GM23248 (cell line): ENCODE measurements around the gene GRID2. TPM values are rescaled to one million over a fixed set of nuclear protein-coding genes. Genes with fewer than 3 reads are reported as not detected.

Experiments
- DNase-seq: peaks from one replicate; pipeline ENCODE4 v3.0.0-alpha.2; 2015
- H2AFZ ChIP-seq: fragments of 200-600 bp; sonication (generic); 2 replicates; pipeline ENCODE4 v1.6.1; 2016; ENCODE audit warnings: antibody characterized with exemption
- H3F3A ChIP-seq: fragments of 200-600 bp; sonication (generic); 2 replicates; pipeline ENCODE4 v1.6.1; 2016; ENCODE audit warnings: mild to moderate bottlenecking, antibody characterized with exemption, mixed run types; ENCODE audit not compliant: insufficient read depth
- H3K27ac ChIP-seq: fragments of 200-600 bp; sonication (generic); 2 replicates; pipeline ENCODE4 v1.5.1; 2016; ENCODE audit warnings: mild to moderate bottlenecking
- H3K27me3 ChIP-seq: fragments of 200-600 bp; sonication (generic); replicated peaks from 2 replicates; pipeline ENCODE4 v1.6.1; 2016; ENCODE audit warnings: mild to moderate bottlenecking; ENCODE audit not compliant: insufficient read depth
- H3K36me3 ChIP-seq: fragments of 200-600 bp; sonication (generic); 2 replicates; pipeline ENCODE4 v1.6.1; 2016; ENCODE audit warnings: low read depth, mild to moderate bottlenecking
- H3K4me1 ChIP-seq: fragments of 200-600 bp; sonication (generic); 2 replicates; pipeline ENCODE4 v1.6.1; 2016; ENCODE audit warnings: mild to moderate bottlenecking; ENCODE audit not compliant: insufficient read depth
- H3K4me2 ChIP-seq: fragments of 200-600 bp; sonication (generic); one replicate; pipeline ENCODE4 v1.6.1; 2016; ENCODE audit warnings: mild to moderate bottlenecking; ENCODE audit not compliant: unreplicated experiment
- H3K4me3 ChIP-seq: fragments of 200-600 bp; sonication (generic); 2 replicates; pipeline ENCODE4 v1.5.1; 2016; ENCODE audit warnings: mild to moderate bottlenecking
- H3K79me2 ChIP-seq: fragments of 200-600 bp; sonication (generic); 2 replicates; pipeline ENCODE4 v1.6.1; 2016; ENCODE audit warnings: mild to moderate bottlenecking; ENCODE audit not compliant: insufficient read depth
- H3K9ac ChIP-seq: fragments of 200-600 bp; sonication (generic); 2 replicates; pipeline ENCODE4 v1.6.1; 2016; ENCODE audit warnings: mild to moderate bottlenecking
- H3K9me2 ChIP-seq: fragments of 200-600 bp; sonication (generic); 2 replicates; pipeline ENCODE4 v1.6.1; 2016; ENCODE audit warnings: mixed run types, mild to moderate bottlenecking, moderate library complexity; ENCODE audit not compliant: insufficient read depth
- H3K9me3 ChIP-seq: fragments of 200-600 bp; sonication (generic); one replicate; pipeline ENCODE4 v1.6.1; 2017; ENCODE audit warnings: low read depth
- H4K20me1 ChIP-seq: fragments of 200-600 bp; sonication (generic); 2 replicates; pipeline ENCODE4 v1.6.0; 2016; ENCODE audit not compliant: insufficient read depth
- EZH2 ChIP-seq: fragments of 200-600 bp; sonication (generic); IDR thresholded peaks from 2 replicates; pipeline ENCODE4 v1.6.1; 2018; ENCODE audit warnings: antibody characterized with exemption, mild to moderate bottlenecking; ENCODE audit not compliant: insufficient read depth, poor library complexity, severe bottlenecking
- EZH2phosphoT487 ChIP-seq: fragments of 200-600 bp; sonication (generic); IDR thresholded peaks from 2 replicates; pipeline ENCODE4 v1.6.1; 2018; ENCODE audit warnings: antibody characterized with exemption, moderate library complexity, mild to moderate bottlenecking, low read depth; ENCODE audit not compliant: insufficient read depth
- WGBS, 2 experiments: methylation state at CpG; one replicate each; pipeline ENCODE4 v1.1.6; 2015 to 2017; ENCODE audit warnings: low lambda C conversion rate in 2 of 2, low coverage in 1 of 2; ENCODE audit errors: missing lambda C conversion rate in 2 of 2; 5-methylcytosine and 5-hydroxymethylcytosine counted together
- in situ Hi-C: fragments of 300-500 bp; cut with MboI; formaldehyde crosslinking; loops from 2 replicates; pipeline ENCODE4 v1.15.0; 2020
- polyA plus RNA-seq: library from polyadenylated mRNA; unstranded; fragments of >200 nt; fragmentation: Nextera tagmentation; extraction: Ambion mirVana; gene quantifications from 2 replicates; pipeline ENCODE4 v1.2.1, GENCODE V29; 2016
- total RNA-seq: library from RNA; depleted of rRNA; stranded (reverse); fragments of >200 nt; shearing (Covaris generic); gene quantifications from 2 replicates; pipeline ENCODE4 v1.2.3, GENCODE V29; 2014

GRID2 gene
- total and polyA plus RNA-seq, 2 experiments from 2014 or later = not detected

GRCh38 chr4:93018243-93018642, 714.5 kb downstream of the GRID2 start:
- DNase-seq = no peak

GRCh38 chr4:93018806-93019205, 715.0 kb downstream of the GRID2 start:
- TF ChIP-seq EZH2 (no peak), EZH2phosphoT487 (no peak)
- no peak overlapping the region for H3K4me2 ChIP-seq
- H3K4me1 ChIP-seq = no peaks in the 10 kb centered on the region
- no peaks in the 10 kb centered on the region for H3K9me3 ChIP-seq
- no peaks in the 10 kb centered on the region for H3K9me2 ChIP-seq
- DNase-seq = no peak
- no peaks in the 10 kb centered on the region for H3K36me3 ChIP-seq
- H3K79me2 ChIP-seq = no peaks in the 10 kb centered on the region
- H3F3A ChIP-seq = no peaks in the 10 kb centered on the region
- no peak overlapping the region for H2AFZ ChIP-seq
- H4K20me1 ChIP-seq = no peaks in the 10 kb centered on the region
- in situ Hi-C loops = no loop called here
- no peak overlapping the region for H3K27ac ChIP-seq
- 0 out of 2 replicates have a peak, but pooled peaks cover 3% of the 10 kb centered on the region for H3K27me3 ChIP-seq
- H3K9ac ChIP-seq = no peak overlapping the region
- no peak overlapping the region for H3K4me3 ChIP-seq

More at GRCh38 chr4:93018243-93018642, 714.5 kb downstream of the GRID2 start:
- Histone ChIP-seq H3K9me2 (no peaks in the 10 kb centered on the region), H3K36me3 (no peaks in the 10 kb centered on the region), H3K27ac (no peak overlapping the region), H2AFZ (no peak overlapping the region), H3F3A (no peaks in the 10 kb centered on the region), H3K9ac (no peak overlapping the region), H3K27me3 (no peaks in the 10 kb centered on the region), H3K9me3 (no peaks in the 10 kb centered on the region), H4K20me1 (no peaks in the 10 kb centered on the region), H3K4me3 (no peak overlapping the region), H3K79me2 (no peaks in the 10 kb centered on the region), H3K4me1 (no peaks in the 10 kb centered on the region), H3K4me2 (no peak overlapping the region)
- TF ChIP-seq EZH2phosphoT487 (no peak), EZH2 (no peak)
- in situ Hi-C loops = no loop called here
- WGBS, 2 experiments = 38% methylated on average over 2 of the region's 2 CpGs

GRCh38 chr4:93029769-93030168, 726.0 kb downstream of the GRID2 start:
- no peaks in the 10 kb centered on the region for H3K4me1 ChIP-seq
- TF ChIP-seq EZH2 (no peak), EZH2phosphoT487 (no peak)
- H4K20me1 ChIP-seq = no peaks in the 10 kb centered on the region
- 24 to 25% methylated on average over 1 of the region's 1 CpG for WGBS, 2 experiments
- H3K27me3 ChIP-seq = no peaks in the 10 kb centered on the region
- no peaks in the 10 kb centered on the region for H3K36me3 ChIP-seq
- no peak overlapping the region for H2AFZ ChIP-seq
- H3K9me3 ChIP-seq = no peaks in the 10 kb centered on the region
- no peak for DNase-seq
- no peak overlapping the region for H3K9ac ChIP-seq
- no peak overlapping the region for H3K27ac ChIP-seq
- H3K4me3 ChIP-seq = no peak overlapping the region
- no peaks in the 10 kb centered on the region for H3K79me2 ChIP-seq
- no peaks in the 10 kb centered on the region for H3F3A ChIP-seq
- H3K9me2 ChIP-seq = no peaks in the 10 kb centered on the region
- in situ Hi-C loops = no loop called here
- H3K4me2 ChIP-seq = no peak overlapping the region

- Histone ChIP-seq H3K27ac (no peak overlapping the region), H2AFZ (no peak overlapping the region), H3F3A (no peaks in the 10 kb centered on the region), H3K9me2 (no peaks in the 10 kb centered on the region), H3K9me3 (no peaks in the 10 kb centered on the region), H3K9ac (no peak overlapping the region), H4K20me1 (no peaks in the 10 kb centered on the region), H3K36me3 (no peaks in the 10 kb centered on the region), H3K4me2 (no peak overlapping the region), H3K27me3 (no peaks in the 10 kb centered on the region), H3K4me3 (no peak overlapping the region), H3K4me1 (no peaks in the 10 kb centered on the region), H3K79me2 (no peaks in the 10 kb centered on the region)
- WGBS, 2 experiments = 47 to 51% methylated on average over 3 of the region's 3 CpGs
- TF ChIP-seq EZH2phosphoT487 (no peak), EZH2 (no peak)
- in situ Hi-C loops = no loop called here
- no peak for DNase-seq
Measured at GRCh38 chr4:93030670-93031069, 726.9 kb downstream of the GRID2 start.
